Stimulated activated CD8-positive, alpha-beta memory T cell treated with anti-CD3 and anti-CD28 coated beads, Interleukin-4, amount 100 ng/mL, for 48 hours (primary cell): ENCODE results near the gene STAG3.
"Not testable (repeated sequence)": the region's sequence is repeated elsewhere in the genome, so short reads cannot be mapped to it uniquely, and the experiment has no call there.

ENCODE experiments used
- DNase-seq: peaks from one replicate; pipeline ENCODE4 v3.0.0-alpha.2; 2020

The STAG3 gene

GRCh38 chr7:100248483-100248882, 70.8 kb downstream of the STAG3 start:
- DNase-seq: no peak

GRCh38 chr7:100257017-100257416, 79.3 kb downstream of the STAG3 start:
- DNase-seq: no peak

- not testable (repeated sequence) for DNase-seq
Observed at GRCh38 chr7:100259984-100260383, 82.3 kb downstream of the STAG3 start.

GRCh38 chr7:100262896-100263295, 85.2 kb downstream of the STAG3 start:
- DNase-seq: not testable (repeated sequence)
